HG02798 (cell line): ENCODE data around the gene FXYD5.
A peak's percentile ranks its signal among the peaks of the same experiment; 100 is the strongest.
"Not testable (repeated sequence)": the region's sequence is repeated elsewhere in the genome, so short reads cannot be mapped to it uniquely, and the experiment has no call there.

Experiments
- ATAC-seq: cut with Tn5 transposase; IDR thresholded peaks from one replicate; pipeline ENCODE4 v1.9.1; 2021; ENCODE audit warnings: mild to moderate bottlenecking; ENCODE audit not compliant: unreplicated experiment, poor library complexity

FXYD5 gene

GRCh38 chr19:35119578-35120155 lies 34.9 kb upstream of the FXYD5 start:
- ATAC-seq: no peak

- ATAC-seq: no peak
Measured at GRCh38 chr19:35120492-35120891, 34.0 kb upstream of the FXYD5 start.

GRCh38 chr19:35120898-35121297 lies 33.6 kb upstream of the FXYD5 start:
- ATAC-seq: no peak

- ATAC-seq: no peak
Measured at GRCh38 chr19:35122687-35123551, 31.6 kb upstream of the FXYD5 start.

GRCh38 chr19:35123573-35123972 lies 31.0 kb upstream of the FXYD5 start:
- ATAC-seq: no peak

GRCh38 chr19:35124098-35125060 lies 30.2 kb upstream of the FXYD5 start:
- ATAC-seq: peak; percentile 88

GRCh38 chr19:35125270-35125717 lies 29.2 kb upstream of the FXYD5 start:
- no peak for ATAC-seq

GRCh38 chr19:35125749-35126623 lies 28.5 kb upstream of the FXYD5 start:
- ATAC-seq: no peak

- no peak for ATAC-seq
Measured at GRCh38 chr19:35126624-35126959, 27.9 kb upstream of the FXYD5 start.

- ATAC-seq: no peak
Measured at GRCh38 chr19:35127871-35128270, 26.7 kb upstream of the FXYD5 start.

GRCh38 chr19:35128398-35129057 lies 26.0 kb upstream of the FXYD5 start:
- ATAC-seq: no peak

- not testable (repeated sequence) for ATAC-seq
Measured at GRCh38 chr19:35129724-35130274, 24.7 kb upstream of the FXYD5 start.

- no peak for ATAC-seq
Measured at GRCh38 chr19:35130761-35131720, 23.5 kb upstream of the FXYD5 start.

- ATAC-seq: no peak
Measured at GRCh38 chr19:35132254-35132653, 22.3 kb upstream of the FXYD5 start.

- ATAC-seq: no peak
Measured at GRCh38 chr19:35133826-35134225, 20.7 kb upstream of the FXYD5 start.

GRCh38 chr19:35134601-35135242 lies 19.8 kb upstream of the FXYD5 start, which contains the start of gene LGI4:
Gene LGI4 (minus strand): TSS chr19:35135059. CDS start chr19:35134680, 379 bp downstream.
- no peak for ATAC-seq

- no peak for ATAC-seq
Measured at GRCh38 chr19:35135389-35135909, 19.1 kb upstream of the FXYD5 start.
